ENCODE data around the gene UIMC1.

DNA sequence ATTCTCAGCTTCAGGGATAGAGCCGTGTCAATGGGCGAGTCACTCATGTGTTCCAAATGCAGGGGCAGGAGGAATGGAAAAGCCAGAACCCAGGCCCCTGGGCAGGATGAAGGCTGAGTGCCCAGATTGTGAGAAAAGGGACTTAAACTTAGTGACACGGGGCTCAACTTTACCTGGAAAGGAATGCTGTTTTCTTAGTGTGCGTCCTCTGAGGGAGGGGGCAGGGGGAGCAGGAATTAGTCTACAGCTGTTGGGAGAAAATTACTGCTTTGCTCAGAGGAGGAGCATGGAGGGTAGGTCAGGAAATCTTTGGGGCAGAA, 122.0 kb downstream of the UIMC1 start:
- TF ChIP-seq EZH2 (IDR thresholded peaks at IDR 0.05; ENCODE audit: borderline replicate concordance): no peak
- TF ChIP-seq, protein P1, sequence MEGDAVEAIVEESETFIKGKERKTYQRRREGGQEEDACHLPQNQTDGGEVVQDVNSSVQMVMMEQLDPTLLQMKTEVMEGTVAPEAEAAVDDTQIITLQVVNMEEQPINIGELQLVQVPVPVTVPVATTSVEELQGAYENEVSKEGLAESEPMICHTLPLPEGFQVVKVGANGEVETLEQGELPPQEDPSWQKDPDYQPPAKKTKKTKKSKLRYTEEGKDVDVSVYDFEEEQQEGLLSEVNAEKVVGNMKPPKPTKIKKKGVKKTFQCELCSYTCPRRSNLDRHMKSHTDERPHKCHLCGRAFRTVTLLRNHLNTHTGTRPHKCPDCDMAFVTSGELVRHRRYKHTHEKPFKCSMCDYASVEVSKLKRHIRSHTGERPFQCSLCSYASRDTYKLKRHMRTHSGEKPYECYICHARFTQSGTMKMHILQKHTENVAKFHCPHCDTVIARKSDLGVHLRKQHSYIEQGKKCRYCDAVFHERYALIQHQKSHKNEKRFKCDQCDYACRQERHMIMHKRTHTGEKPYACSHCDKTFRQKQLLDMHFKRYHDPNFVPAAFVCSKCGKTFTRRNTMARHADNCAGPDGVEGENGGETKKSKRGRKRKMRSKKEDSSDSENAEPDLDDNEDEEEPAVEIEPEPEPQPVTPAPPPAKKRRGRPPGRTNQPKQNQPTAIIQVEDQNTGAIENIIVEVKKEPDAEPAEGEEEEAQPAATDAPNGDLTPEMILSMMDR (IDR thresholded peaks at IDR 0.05; ENCODE audit: poor library complexity): no peak
